Esophagus muscularis mucosa (tissue), 4 donors: ENCODE measurements around the gene MUC15. TPM values are rescaled to one million over a fixed set of nuclear protein-coding genes. Genes with fewer than 3 reads are reported as not detected.

ENCODE experiments used
- DNase-seq: peaks from one replicate; pipeline ENCODE4 v3.0.0-alpha.2; 2017; ENCODE audit errors: extremely low spot score
- H3K27ac ChIP-seq, 4 donors: fragments of 200-600 bp; sonication (generic); replicated peaks in 1 of 4; 1 replicate in 3 of 4; 2 replicates in 1 of 4; pipeline ENCODE4 v1.5.1; 2016 to 2019; ENCODE audit warnings: mild to moderate bottlenecking in 1 of 4
- H3K27me3 ChIP-seq, 4 donors: fragments of 200-600 bp; sonication (generic); one replicate each; pipeline versions ENCODE4 v1.5.1 to v1.6.0; 2016 to 2019
- H3K36me3 ChIP-seq, 4 donors: fragments of 200-600 bp; sonication (generic); one replicate each; pipeline ENCODE4 v1.5.1; 2016 to 2019
- H3K4me1 ChIP-seq, 4 donors: fragments of 200-600 bp; sonication (generic); one replicate each; pipeline ENCODE4 v1.5.1; 2016 to 2019
- H3K4me3 ChIP-seq, 4 donors: fragments of 200-600 bp; sonication (generic); 1 replicate in 2 of 4; 2 replicates in 2 of 4; pipeline ENCODE4 v1.5.1; 2016 to 2019; ENCODE audit warnings: mild to moderate bottlenecking in 4 of 4, moderate library complexity in 1 of 4
- H3K9me3 ChIP-seq, 4 donors: fragments of 200-600 bp; sonication (generic); 1 replicate in 3 of 4; 2 replicates in 1 of 4; pipeline ENCODE4 v1.5.1; 2016 to 2019
- CTCF ChIP-seq, 3 experiments: fragments of 200-600 bp in 2 of 3; fragments of 450-650 bp in 1 of 3; sonication (generic) in 2 of 3; IDR thresholded peaks; one replicate each; pipeline ENCODE4 v1.5.1; 2017 to 2019; ENCODE audit warnings: antibody characterized with exemption in 3 of 3, mild to moderate bottlenecking in 2 of 3, moderate library complexity in 1 of 3
- EP300 ChIP-seq: sonication (generic); formaldehyde crosslinking; IDR thresholded peaks from one replicate; pipeline ENCODE4 v1.6.1; 2017; ENCODE audit warnings: antibody characterized with exemption
- POLR2A ChIP-seq: fragments of 450-650 bp; IDR thresholded peaks from one replicate; pipeline ENCODE4 v1.6.1; 2017; ENCODE audit warnings: antibody characterized with exemption, moderate library complexity, mild to moderate bottlenecking, low read depth
- POLR2AphosphoS5 ChIP-seq, 2 donors: sonication (generic); formaldehyde crosslinking; IDR thresholded peaks; one replicate each; pipeline ENCODE4 v1.6.1; 2017; ENCODE audit warnings: antibody characterized with exemption in 2 of 2
- WGBS: methylation state at CpG from one replicate; pipeline ENCODE4 v1.1.5; 2018; 5-methylcytosine and 5-hydroxymethylcytosine counted together
- intact Hi-C: fragments of 100-400 bp; cut with DNase I; formaldehyde crosslinking; loops from one replicate; pipeline ENCODE4 v1.15.1; 2023
- total RNA-seq, 4 donors: library from RNA; depleted of rRNA; stranded (reverse); fragments of >200 nt; gene quantifications; one replicate each; pipeline versions ENCODE4 v1.1.0 to v1.2.1, GENCODE V29; 2016

Gene MUC15
- total RNA-seq, 4 donors from 2014 or later = 0.42 to 12.2 (median 1.3) TPM

GRCh38 chr11:26556582-26556981 is 15.5 kb downstream of the MUC15 start:
- intact Hi-C loops = no loop called here
- H3K4me3 ChIP-seq = no peak overlapping the region
- H3K9me3 ChIP-seq = no peaks in the 10 kb centered on the region
- no peak overlapping the region for H3K27ac ChIP-seq
- no peaks in the 10 kb centered on the region for H3K36me3 ChIP-seq
- H3K4me1 ChIP-seq = no peaks in the 10 kb centered on the region
- DNase-seq = no peak
- WGBS = 89% methylated on average over 1 of the region's 1 CpG
- TF ChIP-seq POLR2A = no peak
- no peaks in the 10 kb centered on the region for H3K27me3 ChIP-seq

- no peak for TF ChIP-seq POLR2A
- TF ChIP-seq POLR2AphosphoS5 (IDR thresholded peaks at IDR 0.05) = no peak
- TF ChIP-seq CTCF (IDR thresholded peaks at IDR 0.05) = no peak
- TF ChIP-seq EP300 = no peak
- intact Hi-C loops = no loop called here
- H3K36me3 ChIP-seq = no peaks in the 10 kb centered on the region
- DNase-seq = no peak
- no peaks in the 10 kb centered on the region for H3K9me3 ChIP-seq
- WGBS = 77% methylated on average over 5 of the region's 5 CpGs
- H3K27ac ChIP-seq = no peak overlapping the region
- H3K4me3 ChIP-seq = no peak overlapping the region
- no peaks in the 10 kb centered on the region for H3K4me1 ChIP-seq
- no peaks in the 10 kb centered on the region for H3K27me3 ChIP-seq
Measured at GRCh38 chr11:26554455-26554854, 17.6 kb downstream of the MUC15 start.

- Histone ChIP-seq H3K4me3 (no peak overlapping the region), H3K27ac (no peak overlapping the region), H3K27me3 (no peaks in the 10 kb centered on the region), H3K4me1 (no peaks in the 10 kb centered on the region), H3K9me3 (no peaks in the 10 kb centered on the region), H3K36me3 (no peaks in the 10 kb centered on the region)
- intact Hi-C loops = no loop called here
- no peak for DNase-seq
- WGBS = 78% methylated on average over 2 of the region's 2 CpGs
- no peak for TF ChIP-seq CTCF (IDR thresholded peaks at IDR 0.05)
- TF ChIP-seq EP300 = no peak
- no peak for TF ChIP-seq POLR2AphosphoS5 (IDR thresholded peaks at IDR 0.05)
- no peak for TF ChIP-seq POLR2A
Measured at GRCh38 chr11:26553182-26553581, 18.9 kb downstream of the MUC15 start.

- intact Hi-C loops = no loop called here
- TF ChIP-seq EP300 (no peak), CTCF (IDR thresholded peaks at IDR 0.05) (peak in 1 of 3 experiments; percentile 35), POLR2AphosphoS5 (IDR thresholded peaks at IDR 0.05) (no peak)
- no peak overlapping the region for H3K27ac ChIP-seq
- no peak overlapping the region for H3K4me3 ChIP-seq
- DNase-seq = no peak
- 73% methylated on average over 1 of the region's 1 CpG for WGBS
- H3K9me3 ChIP-seq = no peaks in the 10 kb centered on the region
- no peaks in the 10 kb centered on the region for H3K4me1 ChIP-seq
- no peaks in the 10 kb centered on the region for H3K27me3 ChIP-seq
- H3K36me3 ChIP-seq = no peaks in the 10 kb centered on the region
Measured at GRCh38 chr11:26551186-26551801, 20.8 kb downstream of the MUC15 start.

GRCh38 chr11:26550022-26550421 is 22.0 kb downstream of the MUC15 start:
- no peak overlapping the region for H3K4me3 ChIP-seq
- no peaks in the 10 kb centered on the region for H3K36me3 ChIP-seq
- TF ChIP-seq POLR2A = no peak
- TF ChIP-seq CTCF (IDR thresholded peaks at IDR 0.05) = no peak
- TF ChIP-seq EP300 = no peak
- TF ChIP-seq POLR2AphosphoS5 (IDR thresholded peaks at IDR 0.05) = no peak
- intact Hi-C loops = no loop called here
- H3K9me3 ChIP-seq = no peaks in the 10 kb centered on the region
- DNase-seq = no peak
- no peak overlapping the region for H3K27ac ChIP-seq
- no peaks in the 10 kb centered on the region for H3K4me1 ChIP-seq
- no peaks in the 10 kb centered on the region for H3K27me3 ChIP-seq
- 95% methylated on average over 1 of the region's 1 CpG for WGBS
